ENCODE results near the gene MPPED1. TPM values are rescaled to one million over a fixed set of nuclear protein-coding genes. Genes with fewer than 3 reads are reported as not detected.

The MPPED1 gene
- total RNA-seq, 1 experiment from 2014 or later = not detected

- H3K27me3 ChIP-seq (replicated peaks; ENCODE audit: insufficient read depth, low read depth, low read length, poor library complexity) = peaks cover 48% of the 10 kb centered on the region
Measured at GRCh38 chr22:43434275-43434927, 22.6 kb downstream of the MPPED1 start.

GRCh38 chr22:43434928-43435311, 23.1 kb downstream of the MPPED1 start:
- BruUV-seq (replicated peaks) = no TSS peak
- Histone ChIP-seq H3K27ac (ENCODE audit: low read depth, low read length, poor library complexity, severe bottlenecking) (no peak overlapping the region), H3K9me3 (ENCODE audit: low read depth, low read length, poor library complexity, severe bottlenecking) (no peaks in the 10 kb centered on the region), H3K4me3 (ENCODE audit: low read depth, low read length, poor library complexity, severe bottlenecking) (no peak overlapping the region), H3K36me3 (ENCODE audit: insufficient read depth, low read length, poor library complexity, severe bottlenecking) (no peaks in the 10 kb centered on the region), H3K4me1 (ENCODE audit: insufficient read depth, low read length, poor library complexity, severe bottlenecking) (no peaks in the 10 kb centered on the region), H3K27me3 (replicated peaks; ENCODE audit: insufficient read depth, low read depth, low read length, poor library complexity) (peaks cover 48% of the 10 kb centered on the region)
- intact Hi-C loops (cut with micrococcal nuclease; ENCODE audit: unreplicated experiment) = no loop called here
- no peak for TF ChIP-seq EZH2 (IDR thresholded peaks at IDR 0.05; ENCODE audit: borderline replicate concordance, low read depth, low read length, poor library complexity, severe bottlenecking)
- no peak for TF ChIP-seq CTCF (conservative IDR thresholded peaks at IDR 0.05; ENCODE audit: low read depth, low read length)
- no peak for DNase-seq (ENCODE audit: low spot score)
- ChIA-PET POLR2A (ENCODE audit: low non-redundant PET) (no interaction called here), CTCF (no interaction called here)

More at GRCh38 chr22:43434275-43434927, 22.6 kb downstream of the MPPED1 start:
- Histone ChIP-seq H3K36me3 (ENCODE audit: insufficient read depth, low read length, poor library complexity, severe bottlenecking) (no peaks in the 10 kb centered on the region), H3K4me3 (ENCODE audit: low read depth, low read length, poor library complexity, severe bottlenecking) (no peak overlapping the region), H3K27ac (ENCODE audit: low read depth, low read length, poor library complexity, severe bottlenecking) (no peak overlapping the region), H3K9me3 (ENCODE audit: low read depth, low read length, poor library complexity, severe bottlenecking) (no peaks in the 10 kb centered on the region), H3K4me1 (ENCODE audit: insufficient read depth, low read length, poor library complexity, severe bottlenecking) (no peaks in the 10 kb centered on the region)
- no peak for TF ChIP-seq CTCF (conservative IDR thresholded peaks at IDR 0.05; ENCODE audit: low read depth, low read length)
- TF ChIP-seq EZH2 (IDR thresholded peaks at IDR 0.05; ENCODE audit: borderline replicate concordance, low read depth, low read length, poor library complexity, severe bottlenecking) = no peak
- no peak for DNase-seq (ENCODE audit: low spot score)
- ChIA-PET CTCF (no interaction called here), POLR2A (ENCODE audit: low non-redundant PET) (no interaction called here)
- intact Hi-C loops (cut with micrococcal nuclease; ENCODE audit: unreplicated experiment) = no loop called here
- no TSS peak for BruUV-seq (replicated peaks)

- TF ChIP-seq EZH2 (IDR thresholded peaks at IDR 0.05; ENCODE audit: borderline replicate concordance, low read depth, low read length, poor library complexity, severe bottlenecking) = no peak
- TF ChIP-seq CTCF (conservative IDR thresholded peaks at IDR 0.05; ENCODE audit: low read depth, low read length) = no peak
- ChIA-PET CTCF (no interaction called here), POLR2A (ENCODE audit: low non-redundant PET) (no interaction called here)
- no peaks in the 10 kb centered on the region for H3K9me3 ChIP-seq (ENCODE audit: low read depth, low read length, poor library complexity, severe bottlenecking)
- no TSS peak for BruUV-seq (replicated peaks)
- no peak overlapping the region for H3K27ac ChIP-seq (ENCODE audit: low read depth, low read length, poor library complexity, severe bottlenecking)
- no peak for DNase-seq (ENCODE audit: low spot score)
- H3K4me3 ChIP-seq (ENCODE audit: low read depth, low read length, poor library complexity, severe bottlenecking) = no peak overlapping the region
- no peaks in the 10 kb centered on the region for H3K4me1 ChIP-seq (ENCODE audit: insufficient read depth, low read length, poor library complexity, severe bottlenecking)
- peaks cover 39% of the 10 kb centered on the region for H3K27me3 ChIP-seq (replicated peaks; ENCODE audit: insufficient read depth, low read depth, low read length, poor library complexity)
- intact Hi-C loops (cut with micrococcal nuclease; ENCODE audit: unreplicated experiment) = no loop called here
- no peaks in the 10 kb centered on the region for H3K36me3 ChIP-seq (ENCODE audit: insufficient read depth, low read length, poor library complexity, severe bottlenecking)
Measured at GRCh38 chr22:43435851-43436811, 24.3 kb downstream of the MPPED1 start.

All from A673 (cell line).